ENCODE data around the gene REN.

The REN gene

DNA sequence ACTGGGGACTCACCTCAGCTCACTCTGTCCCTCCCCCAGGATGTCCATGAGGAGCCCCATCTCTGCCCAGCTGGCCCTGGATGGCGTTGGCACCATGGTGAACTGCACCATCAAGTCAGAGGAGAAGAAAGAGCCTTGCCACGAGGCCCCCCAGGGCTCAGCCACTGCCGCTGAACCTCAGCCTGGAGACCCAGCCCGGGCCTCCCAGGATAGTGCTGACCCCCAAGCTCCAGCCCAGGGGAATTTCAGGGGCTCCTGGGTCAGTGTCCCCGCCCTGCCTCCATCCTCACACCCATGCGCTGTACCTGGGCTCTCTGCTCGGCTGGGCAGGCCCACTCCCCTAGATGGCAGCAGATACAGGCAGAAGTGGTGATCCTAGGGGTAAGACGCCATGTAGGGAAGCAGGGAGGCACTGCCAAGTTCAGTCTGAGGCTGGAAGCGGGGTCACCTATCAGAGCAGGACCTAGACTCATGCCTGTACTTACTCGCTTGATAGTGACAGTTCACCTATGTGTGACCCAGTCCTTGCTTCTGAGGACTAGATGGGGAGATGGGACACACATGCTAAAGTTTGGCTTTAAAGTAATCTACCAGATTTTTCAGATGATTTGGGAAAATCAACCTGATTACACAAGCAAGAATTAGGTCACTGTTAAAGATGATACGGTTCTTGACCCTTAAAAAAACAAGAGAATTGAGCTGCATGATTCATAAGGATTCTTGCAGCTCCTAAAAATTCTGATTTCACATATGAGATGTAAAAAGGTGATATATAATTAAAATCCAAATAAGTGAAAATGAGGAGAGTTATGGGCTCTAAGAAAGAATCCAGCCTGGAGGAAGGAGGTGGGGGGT lies 53.0 kb downstream of the REN start:
- in situ Hi-C loops (cut with MboI; ENCODE audit: low sequenced_read_pairs), result no loop called here

DNA sequence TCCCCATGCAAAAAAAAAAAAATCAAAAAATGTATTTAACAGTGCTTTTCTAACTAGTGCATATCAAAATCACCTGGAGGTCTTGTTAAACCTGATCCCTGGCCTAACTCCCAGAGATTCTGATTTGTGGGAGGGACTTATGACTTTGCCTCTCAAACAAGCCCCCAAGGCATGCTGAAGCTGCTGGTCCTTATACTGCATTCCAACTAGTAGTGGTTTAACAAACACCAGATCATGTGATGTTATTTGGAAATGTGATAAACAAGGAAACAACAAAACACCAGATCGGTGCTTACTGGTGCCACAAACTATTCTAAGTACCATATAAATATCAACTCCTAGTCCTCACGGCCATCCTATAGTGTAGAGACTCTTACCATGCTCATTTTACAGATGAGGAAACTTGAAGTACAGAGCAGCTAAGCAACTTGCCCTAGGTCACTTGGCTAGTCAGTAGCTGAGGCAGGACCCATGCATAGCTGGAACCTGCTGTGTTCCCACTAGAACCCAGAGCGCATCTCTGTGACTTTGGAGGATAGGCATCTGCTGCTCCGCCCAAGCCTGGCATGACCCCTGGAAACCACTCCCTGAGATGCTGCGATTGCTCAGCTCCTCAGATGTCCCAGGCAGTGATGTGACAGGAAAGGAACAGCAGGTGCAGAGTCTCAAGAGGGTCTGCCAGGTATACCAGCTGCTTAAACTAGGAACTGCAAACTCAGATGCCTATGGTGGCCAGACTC lies 55.1 kb downstream of the REN start:
- in situ Hi-C loops (cut with MboI; ENCODE audit: low sequenced_read_pairs), result no loop called here

DNA sequence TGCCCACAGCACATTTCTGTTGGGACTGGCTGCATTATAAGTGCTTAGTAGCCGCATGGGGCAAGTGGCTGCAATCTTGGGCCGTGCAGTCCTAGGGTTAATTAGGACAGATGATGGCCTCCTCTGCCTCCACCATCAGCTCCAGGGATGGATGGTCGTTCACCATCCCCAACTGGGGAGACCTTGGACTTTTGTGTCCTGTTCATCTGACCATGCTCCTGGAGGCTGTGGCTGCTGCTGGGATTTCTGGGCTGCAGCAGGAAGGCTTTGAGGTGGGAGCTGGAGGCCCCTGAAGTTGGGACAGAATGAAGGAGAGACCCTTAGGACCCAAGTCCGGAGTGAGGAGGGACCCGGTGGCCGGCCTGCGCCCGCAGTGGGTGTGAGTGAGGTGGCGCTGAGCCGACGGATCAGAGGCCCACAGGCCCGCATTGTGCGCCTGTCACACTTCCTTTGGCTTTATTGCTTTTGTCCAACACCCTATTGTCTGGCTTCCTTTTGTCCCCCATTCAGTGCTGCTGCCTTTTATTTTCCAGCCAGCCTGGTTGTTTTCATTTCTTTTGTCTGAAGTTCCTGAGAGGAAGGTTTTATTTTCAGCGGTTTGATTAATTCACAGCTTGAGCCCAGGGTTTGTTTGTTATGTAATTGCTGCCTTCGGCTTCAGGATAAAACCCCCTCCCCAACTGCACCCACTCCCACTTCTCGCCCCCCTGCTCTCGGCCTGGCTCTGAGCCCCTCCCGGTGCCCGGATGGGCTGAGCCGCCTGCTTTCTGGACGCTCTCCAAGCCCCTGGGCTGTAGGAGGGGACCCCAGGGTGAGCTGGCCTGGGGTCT lies 57.6 kb downstream of the REN start:
- in situ Hi-C loops (cut with MboI; ENCODE audit: low sequenced_read_pairs), result no loop called here

DNA sequence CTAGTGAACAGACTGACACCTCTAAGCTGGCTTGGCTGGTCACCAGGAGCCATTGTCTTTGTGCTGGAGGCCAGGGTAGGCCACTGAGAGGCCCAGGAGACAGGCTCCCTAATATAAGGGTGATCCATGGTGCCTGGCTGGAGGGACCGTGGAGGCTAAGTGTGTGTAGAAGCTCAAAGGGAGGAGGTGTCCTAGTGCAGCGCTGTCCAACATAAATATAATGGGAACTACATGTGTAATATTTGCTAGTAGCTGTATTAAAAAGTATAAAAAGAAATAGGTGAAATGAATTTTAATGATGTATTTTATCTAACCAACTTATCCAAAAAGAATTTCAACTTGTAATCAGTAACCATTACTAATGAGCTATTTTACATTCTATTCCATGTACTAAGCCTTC lies 58.2 kb downstream of the REN start:
- in situ Hi-C loops (cut with MboI; ENCODE audit: low sequenced_read_pairs), result no loop called here

DNA sequence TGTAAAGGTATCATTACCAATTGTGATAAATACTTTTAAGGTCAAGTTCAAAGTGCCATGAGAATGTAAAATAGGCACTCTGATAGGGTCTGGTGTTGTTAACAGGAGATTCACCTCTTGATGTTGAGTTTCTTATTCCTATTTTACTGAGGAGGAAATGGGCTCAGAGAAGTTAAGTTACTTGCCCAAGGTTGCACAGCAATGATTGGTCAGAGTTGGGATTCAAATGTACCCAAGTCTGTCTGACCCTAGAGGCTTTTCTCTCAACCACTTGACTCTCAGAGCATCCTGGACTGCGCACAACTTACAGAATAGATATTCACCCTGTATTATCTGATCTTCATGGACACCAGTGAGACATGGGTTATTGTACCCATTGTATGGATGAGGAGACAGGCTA lies 59.3 kb downstream of the REN start:
- in situ Hi-C loops (cut with MboI; ENCODE audit: low sequenced_read_pairs), result no loop called here

DNA sequence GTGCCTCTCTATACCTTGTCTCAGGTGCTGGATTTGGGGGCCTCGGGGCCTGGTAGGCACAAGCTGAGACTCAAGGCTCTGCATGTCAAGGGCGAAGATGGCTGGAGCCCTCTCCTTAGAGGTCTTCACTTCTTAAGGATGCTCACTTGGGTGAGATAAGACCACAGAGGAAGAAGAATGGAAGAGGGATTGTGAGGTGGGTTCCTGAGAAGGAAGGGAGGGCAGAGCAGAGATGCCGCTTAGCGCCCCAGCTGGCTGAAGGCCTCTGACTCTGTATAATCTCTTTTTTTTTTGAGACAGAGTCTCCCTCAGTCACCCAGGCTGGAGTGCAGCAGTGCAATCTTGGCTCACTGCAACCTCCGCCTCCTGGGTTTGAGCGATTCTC lies 61.0 kb downstream of the REN start:
- in situ Hi-C loops (cut with MboI; ENCODE audit: low sequenced_read_pairs), result no loop called here
